K562 (cell line): ENCODE results near the gene ECI1. TPM values are rescaled to one million over a fixed set of nuclear protein-coding genes. Genes with fewer than 3 reads are reported as not detected.

Experiments used
- ATAC-seq: fragments of 200-7000 bp; cut with Tn5 transposase; 3 replicates; pipeline ENCODE4 v1.9.1; 2020; ENCODE audit warnings: moderate library complexity
- BruUV-seq: library from RNA; stranded (reverse); fragments of 400-500 nt; replicated peaks from 2 replicates; lab custom pipeline; 2021; lab: Mats Ljungman, UMichigan
- CTCF ChIA-PET: fragments of 300-600 bp; formaldehyde crosslinking; extraction: SDS; loops from one replicate; lab custom pipeline; 2021; ENCODE audit warnings: low intra/inter-chr PET ratio; lab: Yijun Ruan, JAX
- POLR2A ChIA-PET: fragments of 300-600, 350-650 bp; sonication (Branson Sonifier 250); formaldehyde crosslinking; extraction: SDS; loops from one replicate; lab custom pipeline; 2021; ENCODE audit warnings: antibody characterized with exemption, inconsistent platforms; lab: Yijun Ruan, JAX
- DNase-seq, 4 experiments: peaks; one replicate each; pipeline versions ENCODE4 v3.0.0 to v3.0.0-alpha.2; 2011 to 2018; ENCODE audit warnings: low spot score in 3 of 4, mixed read lengths in 3 of 4; ENCODE audit errors: extremely low read depth in 1 of 4
- FAIRE-seq: peaks from 2 replicates; lab custom pipeline; 2011; peaks lifted over from hg19 to GRCh38; lab: Jason Lieb, UNC
- H2AFZ ChIP-seq: 2 replicates; pipeline ENCODE4 v1.6.0; 2011; ENCODE audit warnings: low read depth, low read length, control low read depth, inconsistent platforms
- H3K27ac ChIP-seq: fragments of 200-600 bp; 3 replicates; pipeline ENCODE4 v1.8.0; 2011; ENCODE audit warnings: low read depth, mild to moderate bottlenecking, control low read depth, inconsistent platforms, low read length, moderate library complexity, mixed read lengths; ENCODE audit errors: extremely low read depth
- H3K27me3 ChIP-seq, 2 experiments: fragments of 300-600 bp in 1 of 2; 2 replicates in 1 of 2; 3 replicates in 1 of 2; pipeline versions ENCODE4 v1.6.0 to v1.8.0; 2011; ENCODE audit warnings: inconsistent platforms in 2 of 2, low read length in 2 of 2, mild to moderate bottlenecking in 1 of 2, mixed read lengths in 1 of 2, moderate library complexity in 1 of 2; ENCODE audit not compliant: control insufficient read depth in 2 of 2, insufficient read depth in 2 of 2
- H3K36me3 ChIP-seq: fragments of 300-600 bp; 3 replicates; pipeline ENCODE4 v1.8.0; 2011; ENCODE audit warnings: mild to moderate bottlenecking, low read length, inconsistent platforms; ENCODE audit not compliant: control insufficient read depth, insufficient read depth
- H3K4me1 ChIP-seq, 2 experiments: fragments of 200-600 bp in 1 of 2; replicated peaks in 1 of 2; 2 replicates in 1 of 2; 3 replicates in 1 of 2; pipeline versions ENCODE4 v1.5.1 to v1.8.0; 2011; ENCODE audit warnings: inconsistent platforms in 2 of 2, low read length in 2 of 2, mild to moderate bottlenecking in 1 of 2, mixed read lengths in 1 of 2, moderate library complexity in 1 of 2; ENCODE audit not compliant: control insufficient read depth in 2 of 2, insufficient read depth in 2 of 2
- H3K4me2 ChIP-seq: 2 replicates; pipeline ENCODE4 v1.6.1; 2011; ENCODE audit warnings: low read length, control low read depth, inconsistent platforms, mixed read lengths; ENCODE audit not compliant: insufficient read depth
- H3K4me3 ChIP-seq: fragments of 200-600 bp; sonication (generic), shearing (Covaris generic); 2 replicates; pipeline ENCODE4 v1.5.1; 2016; ENCODE audit warnings: control low read depth, inconsistent platforms
- H3K79me2 ChIP-seq: fragments of 200-600 bp; 3 replicates; pipeline ENCODE4 v1.8.0; 2011; ENCODE audit warnings: low read length, inconsistent platforms; ENCODE audit not compliant: control insufficient read depth, insufficient read depth
- H3K9ac ChIP-seq, 2 experiments: 2 replicates each; pipeline versions ENCODE4 v1.6.0 to v1.6.1; 2011; ENCODE audit warnings: low read depth in 2 of 2, low read length in 2 of 2, control low read depth in 1 of 2, inconsistent platforms in 1 of 2, mild to moderate bottlenecking in 1 of 2, mixed read lengths in 1 of 2; ENCODE audit not compliant: insufficient read depth in 1 of 2
- H3K9me1 ChIP-seq: one replicate; pipeline ENCODE4 v1.6.0; 2011; ENCODE audit warnings: inconsistent platforms, mild to moderate bottlenecking, low read length, moderate library complexity; ENCODE audit not compliant: control insufficient read depth, insufficient read depth
- H3K9me3 ChIP-seq: replicated peaks from 2 replicates; pipeline ENCODE4 v1.5.1; 2011; ENCODE audit warnings: low read depth, low read length, inconsistent platforms; ENCODE audit not compliant: control insufficient read depth, insufficient read depth
- H4K20me1 ChIP-seq: replicated peaks from 2 replicates; pipeline ENCODE4 v1.6.1; 2011; ENCODE audit warnings: low read length, inconsistent platforms, mixed read lengths; ENCODE audit not compliant: control insufficient read depth, insufficient read depth
- BMI1 ChIP-seq: fragments of 150-350 bp; IDR thresholded peaks from 2 replicates; pipeline ENCODE4 v1.6.1; 2014; ENCODE audit warnings: low read length
- CEBPZ ChIP-seq: fragments of 150-350 bp; IDR thresholded peaks from 2 replicates; pipeline ENCODE4 v1.6.1; 2014; ENCODE audit warnings: low read depth, mild to moderate bottlenecking, low read length, borderline replicate concordance
- DIDO1 ChIP-seq: fragments of 450-650 bp; IDR thresholded peaks from 2 replicates; pipeline ENCODE4 v1.6.1; 2016; ENCODE audit warnings: low read depth, missing biosample characterization, missing genetic modification characterization
- ELK3 ChIP-seq: fragments of 450-650 bp; formaldehyde crosslinking; IDR thresholded peaks from 2 replicates; pipeline ENCODE4 v1.4.0; 2020; ENCODE audit warnings: mild to moderate bottlenecking
- HNRNPLL ChIP-seq: fragments of 200-400 bp; formaldehyde crosslinking; IDR thresholded peaks from 2 replicates; pipeline ENCODE4 v1.6.1; 2017; ENCODE audit warnings: low read length, low read depth, mild to moderate bottlenecking; ENCODE audit not compliant: poor library complexity, severe bottlenecking
- MXI1 ChIP-seq: IDR thresholded peaks from 2 replicates; pipeline ENCODE4 v1.6.1; 2011; ENCODE audit warnings: low read depth, mild to moderate bottlenecking, improper control_type of control experiment, low read length
- MYBL2 ChIP-seq, 2 experiments: fragments of 450-650 bp in 1 of 2; sonication (generic) in 1 of 2; formaldehyde crosslinking in 1 of 2; IDR thresholded peaks; 2 replicates each; pipeline versions ENCODE4 v1.6.1 to v1.8.1; 2017 to 2022; ENCODE audit warnings: borderline replicate concordance in 1 of 2, inconsistent platforms in 1 of 2, low read depth in 1 of 2, mild to moderate bottlenecking in 1 of 2, missing genetic modification reagents in 1 of 2, moderate library complexity in 1 of 2
- NEUROD1 ChIP-seq: fragments of 150-350 bp; IDR thresholded peaks from 2 replicates; pipeline ENCODE4 v1.6.1; 2014; ENCODE audit warnings: borderline replicate concordance, low read length, low read depth; ENCODE audit not compliant: partially characterized antibody
- OTX1 ChIP-seq: fragments of 450-650 bp; formaldehyde crosslinking; IDR thresholded peaks from 2 replicates; pipeline ENCODE4 v1.4.0; 2022; ENCODE audit warnings: mild to moderate bottlenecking
- PHB2 ChIP-seq: fragments of 450-650 bp; IDR thresholded peaks from 2 replicates; pipeline ENCODE4 v1.6.1; 2017; ENCODE audit warnings: low read depth
- SREBF2 ChIP-seq: sonication (generic); formaldehyde crosslinking; IDR thresholded peaks from 2 replicates; pipeline ENCODE4 v1.4.0; 2020; ENCODE audit warnings: mild to moderate bottlenecking, missing genetic modification reagents
- SRF ChIP-seq, 2 experiments: fragments of 250-450, 450-650 bp in 1 of 2; sonication (Bioruptor Pico) in 1 of 2; sonication (generic) in 1 of 2; formaldehyde crosslinking; IDR thresholded peaks; 2 replicates each; pipeline versions ENCODE4 v1.5.0 to v1.5.1; 2020 to 2022; ENCODE audit warnings: mild to moderate bottlenecking in 1 of 2, missing genetic modification reagents in 1 of 2
- STAG1 ChIP-seq: sonication (generic); formaldehyde crosslinking; IDR thresholded peaks from 2 replicates; pipeline ENCODE4 v1.5.0; 2020; ENCODE audit warnings: missing genetic modification reagents, borderline replicate concordance
- SUPT5H ChIP-seq: fragments of 450-650 bp; IDR thresholded peaks from 2 replicates; pipeline ENCODE4 v1.6.1; 2016
- ZNF165 ChIP-seq: fragments of 250-450 bp; sonication (Bioruptor Pico); IDR thresholded peaks from 2 replicates; pipeline ENCODE4 v1.4.0; 2020; ENCODE audit warnings: borderline replicate concordance
- ZNF57 ChIP-seq: fragments of 450-650 bp; formaldehyde crosslinking; IDR thresholded peaks from 2 replicates; pipeline ENCODE4 v1.4.0; 2020; ENCODE audit warnings: mild to moderate bottlenecking, moderate library complexity
- ZNF830 ChIP-seq: fragments of 250-450 bp; sonication (Bioruptor Pico); IDR thresholded peaks from 2 replicates; pipeline ENCODE4 v1.5.0; 2021; ENCODE audit warnings: mild to moderate bottlenecking
- WGBS: fragments of 100-300 bp; shearing (Covaris generic); methylation state at CpG from one replicate; pipeline ENCODE4 v1.1.6; 2016; ENCODE audit warnings: low coverage, mixed read lengths; ENCODE audit not compliant: insufficient coverage; ENCODE audit errors: missing lambda C conversion rate; 5-methylcytosine and 5-hydroxymethylcytosine counted together
- in situ Hi-C: fragments of 300-500 bp; cut with MboI; formaldehyde crosslinking; loops from 4 replicates; pipeline ENCODE4 v1.15.0; 2018; ENCODE audit warnings: inconsistent platforms, mixed read lengths
- intact Hi-C: fragments of 100-400 bp; cut with micrococcal nuclease; formaldehyde crosslinking; loops from 2 replicates; pipeline ENCODE4 v1.14.2; 2022
- polyA plus RNA-seq, 8 experiments: library from polyadenylated mRNA; depleted of rRNA in 4 of 8; stranded (reverse) in 5 of 8; unstranded in 3 of 8; fragments of >200 nt; fragmentation: Nextera tagmentation in 2 of 8; fragmentation: Illumina TruSeq in 1 of 8; extraction: Ambion mirVana in 2 of 8; extraction: Trizol in 1 of 8; gene quantifications; 2 replicates each; pipeline versions ENCODE4 v1.2.1 to v1.2.3, GENCODE V29; 2011 to 2014; ENCODE audit warnings: inconsistent platforms in 1 of 8, missing spikeins in 1 of 8
- total RNA-seq, 7 experiments: library from RNA; depleted of rRNA in 6 of 7; stranded (reverse); fragments of >200 nt in 6 of 7; fragmentation: Illumina TruSeq in 2 of 7; extraction: Trizol in 2 of 7; gene quantifications; 2 replicates each; pipeline versions ENCODE4 v1.2.1 to v1.2.3, GENCODE V29; 2011 to 2021; ENCODE audit warnings: low replicate concordance in 1 of 7

ECI1 gene
- total and polyA plus RNA-seq, 9 of the 15 experiments (the other 6 are each of a cell fraction or from before 2014, with no cell fraction given) = 4.7 to 189 (median 54.0) TPM

GRCh38 chr16:2212362-2213324 lies 38.7 kb downstream of the ECI1 start:
- H3K4me2 ChIP-seq = peak overlapping the region; percentile 87
- peaks cover 50% of the 10 kb centered on the region; the same call in 2 of the 3 replicates for H3K36me3 ChIP-seq
- peak; percentile 86 for FAIRE-seq
- ChIA-PET POLR2A (interaction anchor here (0.6 to 1.7 kb wide), 8 partner anchors 9 to 200 kb away, joined by 3 to 8 read pairs (median 4); partner anchors contain the start of gene E4F1), CTCF (no interaction called here)
- intact Hi-C loops = no loop called here
- no peaks in the 10 kb centered on the region for H3K9me1 ChIP-seq
- H3K4me3 ChIP-seq = peak overlapping the region; percentile 85
- no peak overlapping the region for H2AFZ ChIP-seq
- in situ Hi-C loops = no loop called here
- peaks cover 21% of the 10 kb centered on the region for H4K20me1 ChIP-seq
- no peaks in the 10 kb centered on the region for H3K9me3 ChIP-seq
- H3K27ac ChIP-seq = peak overlapping the region; percentile 42; the same call in 1 of the 3 replicates
- 14% methylated on average over 19 of the region's 19 CpGs for WGBS
- peak overlapping the region; percentile 87 to 99 for H3K9ac ChIP-seq
- H3K4me1 ChIP-seq = peaks cover 27 to 83% of the 10 kb centered on the region in 2 experiments
- BruUV-seq = TSS peak; percentile 77
- peak in 1 of 4 experiments; percentile 56 for DNase-seq
- no peak for ATAC-seq
- H3K79me2 ChIP-seq = peaks cover 55% of the 10 kb centered on the region
- no peaks in the 10 kb centered on the region for H3K27me3 ChIP-seq
- peak; percentile 18; the same call in 1 of the 2 replicates for TF ChIP-seq SUPT5H
- TF ChIP-seq STAG1 (CRISPR knock-in tag) = no peak
- no peak for TF ChIP-seq HNRNPLL
- no peak for TF ChIP-seq PHB2
- no peak for TF ChIP-seq ZNF165
- TF ChIP-seq BMI1 = no peak
- TF ChIP-seq NEUROD1 = no peak
- no peak for TF ChIP-seq MYBL2 (IDR thresholded peaks at IDR 0.05; ENCODE audit: low read depth)
- no peak for TF ChIP-seq MYBL2 (CRISPR knock-in tag; IDR thresholded peaks at IDR 0.05; ENCODE audit: borderline replicate concordance)
- TF ChIP-seq OTX1 (CRISPR knock-in tag) = no peak
- TF ChIP-seq MXI1 = peak; percentile 63
- TF ChIP-seq SREBF2 = no peak
- no peak for TF ChIP-seq CEBPZ
- no peak for TF ChIP-seq ELK3 (CRISPR knock-in tag)
- TF ChIP-seq ZNF830 (CRISPR knock-in tag) = no peak
- TF ChIP-seq SRF (CRISPR knock-in tag; IDR thresholded peaks at IDR 0.05) = no peak
- TF ChIP-seq DIDO1 (tag) = no peak
- TF ChIP-seq ZNF57 = no peak
